ENCODE data around the gene WWC2. TPM values are rescaled to one million over a fixed set of nuclear protein-coding genes. Genes with fewer than 3 reads are reported as not detected.

WWC2 gene
- total and polyA plus RNA-seq, 2 donors (not counting 3 experiments of a cell fraction or from before 2014, with no cell fraction given), result 12.9 to 52.2 TPM

GRCh38 chr4:183241721-183242151 is 142.7 kb downstream of the WWC2 start:
- intact Hi-C loops (cut with micrococcal nuclease), result no loop called here
- Histone ChIP-seq H3K79me2 (ENCODE audit: control insufficient read depth, insufficient read depth, low read length) (no peaks in the 10 kb centered on the region), H3K27ac (ENCODE audit: insufficient read depth, low read depth, low read length) (peak overlapping the region; percentile 69), H2AFZ (ENCODE audit: low read depth, low read length) (no peak overlapping the region), H3K36me3 (ENCODE audit: control insufficient read depth in 2 of 2, extremely low read depth in 1 of 2, insufficient read depth in 2 of 2, low read length in 2 of 2) (peaks cover 2 to 4% of the 10 kb centered on the region in 2 experiments), H4K20me1 (replicated peaks; ENCODE audit: control insufficient read depth, extremely low read depth, insufficient read depth, low read length) (no peaks in the 10 kb centered on the region), H3K9me3 (replicated peaks; ENCODE audit: control insufficient read depth, insufficient read depth, low read length) (no peaks in the 10 kb centered on the region), H3K4me1 (ENCODE audit: control insufficient read depth, extremely low read depth, insufficient read depth, low read length) (peaks cover 10% of the 10 kb centered on the region), H3K4me2 (ENCODE audit: insufficient read depth, low read length) (peak overlapping the region; percentile 6), H3K27me3 (ENCODE audit: control insufficient read depth in 2 of 2, insufficient read depth in 2 of 2, low read length in 2 of 2) (no peaks in the 10 kb centered on the region), H3K4me3 (replicated peaks in 1 of 3; ENCODE audit: insufficient read depth in 1 of 3, low read depth in 1 of 3, low read length in 3 of 3) (no peak overlapping the region), H3K9ac (replicated peaks; ENCODE audit: extremely low read depth, insufficient read depth, low read length) (peak overlapping the region; percentile 24), H3K9me1 (replicated peaks; ENCODE audit: control insufficient read depth, extremely low read depth, insufficient read depth, low read length) (no peaks in the 10 kb centered on the region)
- CTCF ChIA-PET, result interaction anchor here (1.5 to 4.2 kb wide), 3 partner anchors 21 to 303 kb away, joined by 3 to 23 read pairs (median 6); no protein-coding TSS in a partner anchor
- no peak for TF ChIP-seq JUN (IDR thresholded peaks at IDR 0.05; ENCODE audit: borderline replicate concordance, insufficient read depth, insufficient read length, low read depth)
- no peak for TF ChIP-seq POLR2A (IDR thresholded peaks at IDR 0.05; ENCODE audit: low read depth, low read length)
- TF ChIP-seq GATA2 (IDR thresholded peaks at IDR 0.05; ENCODE audit: insufficient read depth, insufficient read length, low read depth, low read length), result no peak
- TF ChIP-seq FOS (IDR thresholded peaks at IDR 0.05; ENCODE audit: borderline replicate concordance, insufficient read depth, low read length), result no peak
- TF ChIP-seq POLR2AphosphoS5 (IDR thresholded peaks at IDR 0.05; ENCODE audit: insufficient read depth, low read depth, low read length), result no peak
- TF ChIP-seq MAX (IDR thresholded peaks at IDR 0.05; ENCODE audit: insufficient read depth, insufficient read length), result no peak
- TF ChIP-seq CTCF (IDR thresholded peaks at IDR 0.05; ENCODE audit: extremely low read depth in 1 of 2, insufficient read depth in 1 of 2, low read depth in 1 of 2, low read length in 2 of 2), result no peak
- no peak for TF ChIP-seq MYC (IDR thresholded peaks at IDR 0.05; ENCODE audit: low read depth, low read length)
- no peak for TF ChIP-seq EZH2 (IDR thresholded peaks at IDR 0.05; ENCODE audit: borderline replicate concordance, low read depth, low read length, severe bottlenecking)
- no peak for FAIRE-seq
- peak; percentile 23 for DNase-seq (ENCODE audit: low read depth, low spot score)
- POLR2A ChIA-PET, result no interaction called here
- dilution Hi-C loops (cut with MboI; ENCODE audit: extremely low pct_ligation_motif_present, low sequenced_read_pairs), result no loop called here
- no TSS peak for BruUV-seq (replicated peaks)

All from endothelial cell of umbilical vein (primary cell).